Testis (tissue), 3 donors: ENCODE results near the gene WFDC1. TPM values are rescaled to one million over a fixed set of nuclear protein-coding genes. Genes with fewer than 3 reads are reported as not detected.

Source experiments
- DNase-seq: peaks from one replicate; pipeline ENCODE4 v3.0.0-alpha.2; 2019
- H3K27ac ChIP-seq, 2 donors: fragments of 200-600 bp; sonication (generic); one replicate each; pipeline ENCODE4 v1.5.1; 2019
- H3K27me3 ChIP-seq: fragments of 200-600 bp; sonication (generic); one replicate; pipeline ENCODE4 v1.5.1; 2019
- H3K36me3 ChIP-seq: fragments of 200-600 bp; sonication (generic); one replicate; pipeline ENCODE4 v1.5.1; 2017; ENCODE audit warnings: low read depth; ENCODE audit errors: missing control alignments
- H3K4me1 ChIP-seq: fragments of 200-600 bp; sonication (generic); one replicate; pipeline ENCODE4 v1.5.1; 2019
- H3K4me3 ChIP-seq, 2 donors: fragments of 200-600 bp; sonication (generic); one replicate each; pipeline ENCODE4 v1.5.1; 2017 to 2019
- H3K9me3 ChIP-seq: fragments of 200-600 bp; sonication (generic); one replicate; pipeline ENCODE4 v1.5.1; 2017
- CTCF ChIP-seq, 3 experiments: fragments of 450-650 bp in 2 of 3; fragments of 200-600 bp in 1 of 3; sonication (generic) in 1 of 3; IDR thresholded peaks; one replicate each; pipeline ENCODE4 v1.5.1; 2016 to 2019; ENCODE audit warnings: antibody characterized with exemption in 3 of 3, mild to moderate bottlenecking in 2 of 3, moderate library complexity in 1 of 3
- POLR2A ChIP-seq: fragments of 450-650 bp; IDR thresholded peaks from one replicate; pipeline ENCODE4 v1.6.1; 2017; ENCODE audit warnings: antibody characterized with exemption, mild to moderate bottlenecking, moderate library complexity
- WGBS, 2 donors: methylation state at CpG; one replicate each; pipeline ENCODE4 v1.1.5; 2018; 5-methylcytosine and 5-hydroxymethylcytosine counted together
- intact Hi-C: fragments of 100-400 bp; cut with DNase I; formaldehyde crosslinking; loops from one replicate; pipeline ENCODE4 v1.15.1; 2023; ENCODE audit warnings: low total_unique reads
- polyA plus RNA-seq: library from polyadenylated mRNA; stranded (reverse); fragments of 350-450 nt; fragmentation: Illumina TruSeq; extraction: RNeasy Lipid Tissue Mini Kit (QIAGEN cat#74804); gene quantifications from one replicate; pipeline ENCODE4 v1.2.3, GENCODE V29; 2014; ENCODE audit warnings: low read depth, low replicate concordance; ENCODE audit not compliant: insufficient read depth
- total RNA-seq, 2 donors: library from RNA; depleted of rRNA; stranded (reverse); fragments of >200 nt; gene quantifications; one replicate each; pipeline ENCODE4 v1.2.3, GENCODE V29; 2016

Gene WFDC1
- total and polyA plus RNA-seq, 3 donors from 2014 or later: 16.4 to 23.5 (median 18.9) TPM

- Histone ChIP-seq H3K4me3 (no peak overlapping the region), H3K4me1 (no peaks in the 10 kb centered on the region), H3K27me3 (no peaks in the 10 kb centered on the region), H3K36me3 (no peaks in the 10 kb centered on the region), H3K27ac (no peak overlapping the region), H3K9me3 (no peaks in the 10 kb centered on the region)
- no peak for TF ChIP-seq POLR2A
- no peak for TF ChIP-seq CTCF (IDR thresholded peaks at IDR 0.05)
- WGBS, 2 donors: 89 to 100% methylated on average over 2 of the region's 2 CpGs
- DNase-seq: no peak
- intact Hi-C loops: no loop called here
Observed at GRCh38 chr16:84326545-84326944, 31.9 kb downstream of the WFDC1 start.

- 86 to 87% methylated on average over 13 of the region's 13 CpGs for whole genome bisulfite sequencing, 2 donors
- no peak for DNase-seq
Observed at GRCh38 chr16:84327926-84328505, 33.3 kb downstream of the WFDC1 start.

GRCh38 chr16:84329016-84329415, 34.3 kb downstream of the WFDC1 start:
- no peak for TF ChIP-seq POLR2A
- no peak for TF ChIP-seq CTCF (IDR thresholded peaks at IDR 0.05)
- Histone ChIP-seq H3K4me1 (no peaks in the 10 kb centered on the region), H3K36me3 (no peaks in the 10 kb centered on the region), H3K9me3 (no peaks in the 10 kb centered on the region), H3K27ac (no peak overlapping the region), H3K27me3 (no peaks in the 10 kb centered on the region), H3K4me3 (no peak overlapping the region)
- DNase-seq: no peak
- intact Hi-C loops: no loop called here
- 90 to 93% methylated on average over 8 of the region's 8 CpGs for WGBS, 2 donors

More at GRCh38 chr16:84327926-84328505, 33.3 kb downstream of the WFDC1 start:
- Histone ChIP-seq H3K27ac (no peak overlapping the region), H3K36me3 (no peaks in the 10 kb centered on the region), H3K4me3 (no peak overlapping the region), H3K27me3 (no peaks in the 10 kb centered on the region), H3K4me1 (no peaks in the 10 kb centered on the region), H3K9me3 (no peaks in the 10 kb centered on the region)
- TF ChIP-seq CTCF (IDR thresholded peaks at IDR 0.05) (no peak), POLR2A (no peak)
- intact Hi-C loops: no loop called here

GRCh38 chr16:84329843-84330684, 35.4 kb downstream of the WFDC1 start:
- intact Hi-C loops: no loop called here
- H3K27me3 ChIP-seq: no peaks in the 10 kb centered on the region
- H3K4me3 ChIP-seq: no peak overlapping the region
- no peaks in the 10 kb centered on the region for H3K4me1 ChIP-seq
- no peak overlapping the region for H3K27ac ChIP-seq
- 84 to 91% methylated on average over 16 to 18 of the region's 18 CpGs for WGBS, 2 donors
- no peaks in the 10 kb centered on the region for H3K36me3 ChIP-seq
- H3K9me3 ChIP-seq: no peaks in the 10 kb centered on the region
- no peak for DNase-seq
- TF ChIP-seq POLR2A (no peak), CTCF (IDR thresholded peaks at IDR 0.05) (no peak)
